K562 (cell line): ENCODE data around the gene CERS6. TPM values are rescaled to one million over a fixed set of nuclear protein-coding genes. Genes with fewer than 3 reads are reported as not detected.

ENCODE experiments used
- ATAC-seq: fragments of 200-7000 bp; cut with Tn5 transposase; 3 replicates; pipeline ENCODE4 v1.9.1; 2020; ENCODE audit warnings: moderate library complexity
- BruUV-seq: library from RNA; stranded (reverse); fragments of 400-500 nt; replicated peaks from 2 replicates; lab custom pipeline; 2021; lab: Mats Ljungman, UMichigan
- CTCF ChIA-PET: fragments of 300-600 bp; formaldehyde crosslinking; extraction: SDS; loops from one replicate; lab custom pipeline; 2021; ENCODE audit warnings: low intra/inter-chr PET ratio; lab: Yijun Ruan, JAX
- POLR2A ChIA-PET: fragments of 300-600, 350-650 bp; sonication (Branson Sonifier 250); formaldehyde crosslinking; extraction: SDS; loops from one replicate; lab custom pipeline; 2021; ENCODE audit warnings: antibody characterized with exemption, inconsistent platforms; lab: Yijun Ruan, JAX
- DNase-seq, 4 experiments: peaks; one replicate each; pipeline versions ENCODE4 v3.0.0 to v3.0.0-alpha.2; 2011 to 2018; ENCODE audit warnings: low spot score in 3 of 4, mixed read lengths in 3 of 4; ENCODE audit errors: extremely low read depth in 1 of 4
- FAIRE-seq: peaks from 2 replicates; lab custom pipeline; 2011; peaks lifted over from hg19 to GRCh38; lab: Jason Lieb, UNC
- H2AFZ ChIP-seq: 2 replicates; pipeline ENCODE4 v1.6.0; 2011; ENCODE audit warnings: low read depth, low read length, control low read depth, inconsistent platforms
- H3K27ac ChIP-seq: fragments of 200-600 bp; 3 replicates; pipeline ENCODE4 v1.8.0; 2011; ENCODE audit warnings: low read depth, mild to moderate bottlenecking, control low read depth, inconsistent platforms, low read length, moderate library complexity, mixed read lengths; ENCODE audit errors: extremely low read depth
- H3K27me3 ChIP-seq, 2 experiments: fragments of 300-600 bp in 1 of 2; 2 replicates in 1 of 2; 3 replicates in 1 of 2; pipeline versions ENCODE4 v1.6.0 to v1.8.0; 2011; ENCODE audit warnings: inconsistent platforms in 2 of 2, low read length in 2 of 2, mild to moderate bottlenecking in 1 of 2, mixed read lengths in 1 of 2, moderate library complexity in 1 of 2; ENCODE audit not compliant: control insufficient read depth in 2 of 2, insufficient read depth in 2 of 2
- H3K36me3 ChIP-seq: fragments of 300-600 bp; 3 replicates; pipeline ENCODE4 v1.8.0; 2011; ENCODE audit warnings: mild to moderate bottlenecking, low read length, inconsistent platforms; ENCODE audit not compliant: control insufficient read depth, insufficient read depth
- H3K4me1 ChIP-seq, 2 experiments: fragments of 200-600 bp in 1 of 2; replicated peaks in 1 of 2; 2 replicates in 1 of 2; 3 replicates in 1 of 2; pipeline versions ENCODE4 v1.5.1 to v1.8.0; 2011; ENCODE audit warnings: inconsistent platforms in 2 of 2, low read length in 2 of 2, mild to moderate bottlenecking in 1 of 2, mixed read lengths in 1 of 2, moderate library complexity in 1 of 2; ENCODE audit not compliant: control insufficient read depth in 2 of 2, insufficient read depth in 2 of 2
- H3K4me2 ChIP-seq: 2 replicates; pipeline ENCODE4 v1.6.1; 2011; ENCODE audit warnings: low read length, control low read depth, inconsistent platforms, mixed read lengths; ENCODE audit not compliant: insufficient read depth
- H3K4me3 ChIP-seq: fragments of 200-600 bp; sonication (generic), shearing (Covaris generic); 2 replicates; pipeline ENCODE4 v1.5.1; 2016; ENCODE audit warnings: control low read depth, inconsistent platforms
- H3K79me2 ChIP-seq: fragments of 200-600 bp; 3 replicates; pipeline ENCODE4 v1.8.0; 2011; ENCODE audit warnings: low read length, inconsistent platforms; ENCODE audit not compliant: control insufficient read depth, insufficient read depth
- H3K9ac ChIP-seq, 2 experiments: 2 replicates each; pipeline versions ENCODE4 v1.6.0 to v1.6.1; 2011; ENCODE audit warnings: low read depth in 2 of 2, low read length in 2 of 2, control low read depth in 1 of 2, inconsistent platforms in 1 of 2, mild to moderate bottlenecking in 1 of 2, mixed read lengths in 1 of 2; ENCODE audit not compliant: insufficient read depth in 1 of 2
- H3K9me1 ChIP-seq: one replicate; pipeline ENCODE4 v1.6.0; 2011; ENCODE audit warnings: inconsistent platforms, mild to moderate bottlenecking, low read length, moderate library complexity; ENCODE audit not compliant: control insufficient read depth, insufficient read depth
- H3K9me3 ChIP-seq: replicated peaks from 2 replicates; pipeline ENCODE4 v1.5.1; 2011; ENCODE audit warnings: low read depth, low read length, inconsistent platforms; ENCODE audit not compliant: control insufficient read depth, insufficient read depth
- H4K20me1 ChIP-seq: replicated peaks from 2 replicates; pipeline ENCODE4 v1.6.1; 2011; ENCODE audit warnings: low read length, inconsistent platforms, mixed read lengths; ENCODE audit not compliant: control insufficient read depth, insufficient read depth
- C11orf30 ChIP-seq: fragments of 450-650 bp; IDR thresholded peaks from 2 replicates; pipeline ENCODE4 v1.6.1; 2016; ENCODE audit warnings: low read depth, mild to moderate bottlenecking
- CBFA2T3 ChIP-seq: fragments of 450-650 bp; IDR thresholded peaks from 2 replicates; pipeline ENCODE4 v1.6.1; 2017
- SP1 ChIP-seq: sonication (generic); formaldehyde crosslinking; IDR thresholded peaks from 2 replicates; pipeline ENCODE4 v1.8.1; 2022; ENCODE audit warnings: mild to moderate bottlenecking, missing genetic modification reagents
- TFE3 ChIP-seq: fragments of 450-650 bp; formaldehyde crosslinking; IDR thresholded peaks from 2 replicates; pipeline ENCODE4 v1.4.0; 2020; ENCODE audit warnings: mild to moderate bottlenecking, mixed read lengths
- ZNF316 ChIP-seq: fragments of 450-650 bp; IDR thresholded peaks from 2 replicates; pipeline ENCODE4 v1.6.1; 2016
- ZNF449 ChIP-seq: fragments of 250-450 bp; sonication (Bioruptor Pico); IDR thresholded peaks from 2 replicates; pipeline ENCODE4 v1.8.0; 2022; ENCODE audit warnings: moderate library complexity, mild to moderate bottlenecking, inconsistent platforms
- WGBS: fragments of 100-300 bp; shearing (Covaris generic); methylation state at CpG from one replicate; pipeline ENCODE4 v1.1.6; 2016; ENCODE audit warnings: low coverage, mixed read lengths; ENCODE audit not compliant: insufficient coverage; ENCODE audit errors: missing lambda C conversion rate; 5-methylcytosine and 5-hydroxymethylcytosine counted together
- in situ Hi-C: fragments of 300-500 bp; cut with MboI; formaldehyde crosslinking; loops from 4 replicates; pipeline ENCODE4 v1.15.0; 2018; ENCODE audit warnings: inconsistent platforms, mixed read lengths
- intact Hi-C: fragments of 100-400 bp; cut with micrococcal nuclease; formaldehyde crosslinking; loops from 2 replicates; pipeline ENCODE4 v1.14.2; 2022
- polyA plus RNA-seq, 8 experiments: library from polyadenylated mRNA; depleted of rRNA in 4 of 8; stranded (reverse) in 5 of 8; unstranded in 3 of 8; fragments of >200 nt; fragmentation: Nextera tagmentation in 2 of 8; fragmentation: Illumina TruSeq in 1 of 8; extraction: Ambion mirVana in 2 of 8; extraction: Trizol in 1 of 8; gene quantifications; 2 replicates each; pipeline versions ENCODE4 v1.2.1 to v1.2.3, GENCODE V29; 2011 to 2014; ENCODE audit warnings: inconsistent platforms in 1 of 8, missing spikeins in 1 of 8
- total RNA-seq, 7 experiments: library from RNA; depleted of rRNA in 6 of 7; stranded (reverse); fragments of >200 nt in 6 of 7; fragmentation: Illumina TruSeq in 2 of 7; extraction: Trizol in 2 of 7; gene quantifications; 2 replicates each; pipeline versions ENCODE4 v1.2.1 to v1.2.3, GENCODE V29; 2011 to 2021; ENCODE audit warnings: low replicate concordance in 1 of 7
- TF ChIP-seq, protein P1 (sequence below): fragments of 450-650 bp; IDR thresholded peaks from 2 replicates; pipeline ENCODE4 v1.7.0; 2016; ENCODE audit warnings: borderline replicate concordance
- TF ChIP-seq, protein P2 (sequence below): fragments of 200-800 bp; sonication (Bioruptor generic); IDR thresholded peaks from 2 replicates; pipeline ENCODE4 v1.6.1; 2017; ENCODE audit warnings: missing genetic modification characterization, missing compliant biosample characterization

Gene CERS6
- total and polyA plus RNA-seq, 9 of the 15 experiments (the other 6 are each of a cell fraction or from before 2014, with no cell fraction given), result 1.6 to 13.6 (median 11.4) TPM

- Histone ChIP-seq H4K20me1 (no peaks in the 10 kb centered on the region), H3K4me2 (peak overlapping the region; percentile 78), H3K9ac (peak overlapping the region in 1 of 2 experiments; percentile 67; a peak in 2 of 4 replicates), H3K27ac (peak overlapping the region; percentile 76), H3K4me1 (peaks cover 0 to 17% of the 10 kb centered on the region in 2 experiments; a peak in 3 of 5 replicates), H3K36me3 (no peaks in the 10 kb centered on the region), H3K27me3 (no peaks in the 10 kb centered on the region), H3K79me2 (peaks cover 23% of the 10 kb centered on the region), H2AFZ (peak overlapping the region; percentile 85), H3K9me3 (no peaks in the 10 kb centered on the region), H3K4me3 (peak overlapping the region; percentile 17; the same call in 1 of the 2 replicates), H3K9me1 (no peaks in the 10 kb centered on the region)
- intact Hi-C loops, result loop anchor here (2.0 to 5.0 kb wide), 2 partner anchors 34 to 196 kb away; partner anchors contain the start of gene CERS6
- WGBS, result 34% methylated on average over 3 of the region's 3 CpGs
- no TSS peak for BruUV-seq
- ATAC-seq, result peak; percentile 58
- in situ Hi-C loops, result no loop called here
- TF ChIP-seq, protein P1, sequence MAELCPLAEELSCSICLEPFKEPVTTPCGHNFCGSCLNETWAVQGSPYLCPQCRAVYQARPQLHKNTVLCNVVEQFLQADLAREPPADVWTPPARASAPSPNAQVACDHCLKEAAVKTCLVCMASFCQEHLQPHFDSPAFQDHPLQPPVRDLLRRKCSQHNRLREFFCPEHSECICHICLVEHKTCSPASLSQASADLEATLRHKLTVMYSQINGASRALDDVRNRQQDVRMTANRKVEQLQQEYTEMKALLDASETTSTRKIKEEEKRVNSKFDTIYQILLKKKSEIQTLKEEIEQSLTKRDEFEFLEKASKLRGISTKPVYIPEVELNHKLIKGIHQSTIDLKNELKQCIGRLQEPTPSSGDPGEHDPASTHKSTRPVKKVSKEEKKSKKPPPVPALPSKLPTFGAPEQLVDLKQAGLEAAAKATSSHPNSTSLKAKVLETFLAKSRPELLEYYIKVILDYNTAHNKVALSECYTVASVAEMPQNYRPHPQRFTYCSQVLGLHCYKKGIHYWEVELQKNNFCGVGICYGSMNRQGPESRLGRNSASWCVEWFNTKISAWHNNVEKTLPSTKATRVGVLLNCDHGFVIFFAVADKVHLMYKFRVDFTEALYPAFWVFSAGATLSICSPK, result no peak
- no peak for TF ChIP-seq ZNF449
- TF ChIP-seq ZNF316, result peak; percentile 77
- TF ChIP-seq CBFA2T3, result no peak
- peak; percentile 64; the same call in 1 of the 2 replicates for TF ChIP-seq C11orf30
- no peak for TF ChIP-seq TFE3 (CRISPR knock-in tag)
- TF ChIP-seq, protein P2, sequence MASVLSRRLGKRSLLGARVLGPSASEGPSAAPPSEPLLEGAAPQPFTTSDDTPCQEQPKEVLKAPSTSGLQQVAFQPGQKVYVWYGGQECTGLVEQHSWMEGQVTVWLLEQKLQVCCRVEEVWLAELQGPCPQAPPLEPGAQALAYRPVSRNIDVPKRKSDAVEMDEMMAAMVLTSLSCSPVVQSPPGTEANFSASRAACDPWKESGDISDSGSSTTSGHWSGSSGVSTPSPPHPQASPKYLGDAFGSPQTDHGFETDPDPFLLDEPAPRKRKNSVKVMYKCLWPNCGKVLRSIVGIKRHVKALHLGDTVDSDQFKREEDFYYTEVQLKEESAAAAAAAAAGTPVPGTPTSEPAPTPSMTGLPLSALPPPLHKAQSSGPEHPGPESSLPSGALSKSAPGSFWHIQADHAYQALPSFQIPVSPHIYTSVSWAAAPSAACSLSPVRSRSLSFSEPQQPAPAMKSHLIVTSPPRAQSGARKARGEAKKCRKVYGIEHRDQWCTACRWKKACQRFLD (CRISPR knock-in tag), result peak; percentile 35; the same call in 1 of the 2 replicates
- TF ChIP-seq SP1, result peak; percentile 24; the same call in 1 of the 2 replicates
- FAIRE-seq, result no peak
- peak in 2 of 4 experiments; percentile 25 to 34 for DNase-seq
- ChIA-PET POLR2A (interaction anchor here (1.1 to 1.9 kb wide), 8 partner anchors 8 to 30 kb away, joined by 3 to 12 read pairs (median 4); no protein-coding TSS in a partner anchor), CTCF (no interaction called here)
Measured at GRCh38 chr2:168490946-168491605, 35.0 kb downstream of the CERS6 start.
